Upper lobe of left lung (tissue), 4 donors: ENCODE results near the gene CFAP298.

ENCODE experiments used
- POLR2A ChIP-seq, 4 donors: fragments of 450-650 bp; IDR thresholded peaks; one replicate each; pipeline ENCODE4 v1.5.1; 2016 to 2017; ENCODE audit warnings: antibody characterized with exemption in 4 of 4, mild to moderate bottlenecking in 2 of 4
- TF ChIP-seq, protein P1 (sequence below), 6 experiments: fragments of 450-650 bp in 4 of 6; fragments of 200-600 bp in 2 of 6; sonication (generic) in 2 of 6; IDR thresholded peaks; one replicate each; pipeline ENCODE4 v1.5.1; 2016 to 2019; ENCODE audit warnings: antibody characterized with exemption in 6 of 6

DNA sequence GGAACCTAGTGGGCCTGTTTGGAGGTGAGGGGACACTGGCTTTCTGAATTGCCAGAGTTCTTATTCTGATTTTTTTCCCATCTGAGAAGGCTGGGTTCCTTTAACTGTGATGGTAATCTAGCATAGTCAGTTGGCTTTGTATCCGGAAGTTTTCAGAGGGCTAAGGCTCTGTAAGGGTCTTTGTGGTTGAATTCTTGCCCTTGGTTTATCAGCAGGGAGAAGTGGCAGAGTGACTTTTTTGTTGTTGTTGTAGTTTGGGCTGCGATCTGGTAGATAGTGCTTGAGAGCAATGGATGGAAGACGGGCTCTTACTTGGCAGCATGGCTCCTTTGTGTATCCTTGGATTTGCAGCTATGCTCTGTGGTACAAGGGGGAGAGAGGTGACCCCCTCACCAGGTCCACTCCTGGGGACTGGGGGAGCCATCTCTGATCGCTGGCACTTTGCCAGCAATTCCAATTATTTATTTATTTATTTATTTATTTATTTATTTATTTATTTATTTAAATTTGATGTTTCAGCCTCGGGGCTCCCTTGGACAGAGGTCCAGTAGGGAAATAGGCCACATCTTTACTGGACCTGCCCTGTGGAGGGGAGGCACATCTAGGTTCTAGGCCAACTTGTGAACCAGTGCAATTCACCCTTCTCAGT is 45.3 kb downstream of the CFAP298 start:
- TF ChIP-seq POLR2A (IDR thresholded peaks at IDR 0.05), result no peak
- TF ChIP-seq, protein P1, sequence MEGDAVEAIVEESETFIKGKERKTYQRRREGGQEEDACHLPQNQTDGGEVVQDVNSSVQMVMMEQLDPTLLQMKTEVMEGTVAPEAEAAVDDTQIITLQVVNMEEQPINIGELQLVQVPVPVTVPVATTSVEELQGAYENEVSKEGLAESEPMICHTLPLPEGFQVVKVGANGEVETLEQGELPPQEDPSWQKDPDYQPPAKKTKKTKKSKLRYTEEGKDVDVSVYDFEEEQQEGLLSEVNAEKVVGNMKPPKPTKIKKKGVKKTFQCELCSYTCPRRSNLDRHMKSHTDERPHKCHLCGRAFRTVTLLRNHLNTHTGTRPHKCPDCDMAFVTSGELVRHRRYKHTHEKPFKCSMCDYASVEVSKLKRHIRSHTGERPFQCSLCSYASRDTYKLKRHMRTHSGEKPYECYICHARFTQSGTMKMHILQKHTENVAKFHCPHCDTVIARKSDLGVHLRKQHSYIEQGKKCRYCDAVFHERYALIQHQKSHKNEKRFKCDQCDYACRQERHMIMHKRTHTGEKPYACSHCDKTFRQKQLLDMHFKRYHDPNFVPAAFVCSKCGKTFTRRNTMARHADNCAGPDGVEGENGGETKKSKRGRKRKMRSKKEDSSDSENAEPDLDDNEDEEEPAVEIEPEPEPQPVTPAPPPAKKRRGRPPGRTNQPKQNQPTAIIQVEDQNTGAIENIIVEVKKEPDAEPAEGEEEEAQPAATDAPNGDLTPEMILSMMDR (IDR thresholded peaks at IDR 0.05), result no peak
